Stimulated activated CD4-positive, alpha-beta T cell treated with anti-CD3 and anti-CD28 coated beads, Interleukin-1b, Interleukin-23, amount 100 ng/mL, for 4 hours (primary cell): ENCODE results near the gene PPP1R13B.
"Not testable (repeated sequence)": the region's sequence is repeated elsewhere in the genome, so short reads cannot be mapped to it uniquely, and the experiment has no call there.

ENCODE experiments used
- DNase-seq, 2 donors: peaks; one replicate each; pipeline ENCODE4 v3.0.0-alpha.2; 2020; ENCODE audit warnings: low read depth in 2 of 2

PPP1R13B gene

DNA sequence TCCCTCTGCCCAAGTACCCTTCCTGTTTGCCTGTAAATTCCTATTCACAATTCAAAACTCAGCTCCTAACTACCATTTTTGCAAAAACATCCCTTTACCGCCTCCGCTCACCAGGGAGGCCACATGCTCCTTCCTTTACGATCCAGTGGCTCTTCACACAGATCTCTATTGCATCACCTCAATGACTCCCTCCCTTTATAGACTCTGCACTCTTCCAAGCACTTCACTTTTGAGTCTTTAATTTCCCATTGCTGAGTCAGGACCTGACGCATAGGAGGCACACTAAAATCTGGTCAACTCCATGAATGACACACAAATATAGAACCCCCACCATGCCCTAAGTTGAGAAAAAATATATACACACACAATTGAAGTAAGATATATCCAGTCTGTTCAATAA, 45.9 kb downstream of the PPP1R13B start:
- DNase-seq = no peak

DNA sequence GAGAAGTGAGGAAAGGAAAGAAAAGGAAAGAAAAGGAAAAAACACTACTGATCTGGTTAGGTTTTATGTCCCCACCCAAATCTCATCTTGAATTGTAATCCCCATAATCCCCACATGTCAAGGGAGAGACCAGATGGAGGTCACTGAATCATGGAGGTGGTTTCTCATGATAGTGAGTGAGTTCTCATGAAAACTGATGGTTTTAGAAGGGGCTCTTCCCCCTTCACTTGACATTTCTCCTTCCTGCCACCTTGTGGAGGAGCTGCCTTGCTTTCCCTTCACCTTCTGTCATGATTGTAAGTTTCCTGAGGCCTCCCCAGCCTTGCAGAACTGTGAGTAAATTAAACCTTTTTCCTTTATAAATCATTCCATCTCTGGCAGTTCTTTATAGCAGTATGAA, 54.2 kb downstream of the PPP1R13B start:
- DNase-seq = not testable (repeated sequence)

DNA sequence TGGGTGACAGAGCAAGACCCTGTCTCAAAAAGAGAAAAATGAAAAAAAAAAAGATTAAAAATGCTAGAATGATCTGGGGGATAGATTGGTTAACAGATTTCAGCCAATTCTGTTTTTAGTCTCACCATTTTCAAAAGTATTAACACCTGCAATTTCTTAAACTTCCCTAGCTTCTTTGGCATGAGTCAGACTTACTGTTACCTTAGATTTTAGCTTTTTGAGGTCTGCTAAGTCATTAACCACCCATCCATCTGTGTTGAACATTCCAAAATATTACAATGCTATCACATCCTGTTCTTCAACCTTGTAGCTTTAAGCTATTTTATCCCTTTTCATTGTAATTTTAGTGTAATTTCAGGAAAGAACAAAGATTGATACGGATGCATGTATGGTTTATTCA, 59.3 kb downstream of the PPP1R13B start:
- no peak for DNase-seq

DNA sequence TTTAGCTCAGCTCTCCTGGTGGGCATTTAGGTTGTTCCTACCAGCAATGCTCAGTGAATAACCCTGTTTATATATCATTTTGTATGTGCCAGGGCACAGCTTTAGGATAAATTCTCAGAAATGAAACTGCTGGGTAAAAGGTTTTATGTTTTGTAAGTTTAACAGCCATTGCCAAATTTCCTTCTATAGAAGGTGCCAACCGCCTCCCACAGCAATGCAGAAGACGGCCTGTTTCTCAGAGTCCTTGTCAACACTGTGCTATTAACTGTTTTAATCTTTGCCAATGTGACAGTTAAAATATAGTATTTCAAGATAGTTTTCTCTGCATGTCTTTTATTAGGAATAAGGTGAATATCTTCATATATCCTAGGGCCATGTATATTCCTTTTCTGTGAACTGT, 65.0 kb downstream of the PPP1R13B start:
- DNase-seq = no peak

DNA sequence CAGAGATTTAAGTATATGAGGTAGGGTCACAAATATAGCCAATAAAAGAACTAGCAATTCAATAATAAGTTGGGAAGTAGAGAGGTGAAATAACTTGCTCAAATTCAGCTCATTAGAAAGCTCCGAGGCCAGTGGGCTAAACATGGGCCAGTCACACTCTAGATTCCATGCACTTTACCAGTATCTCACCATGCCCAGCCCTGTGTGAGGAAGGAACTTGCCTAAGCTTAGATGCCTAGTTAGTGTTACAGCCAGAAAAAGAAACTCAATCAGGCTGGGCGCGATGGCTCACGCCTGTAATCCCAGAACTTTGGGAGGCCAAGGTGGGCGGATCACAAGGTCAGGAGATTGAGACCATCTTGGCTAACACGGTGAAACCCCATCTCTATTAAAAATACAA, 71.1 kb downstream of the PPP1R13B start:
- not testable (repeated sequence) for DNase-seq

DNA sequence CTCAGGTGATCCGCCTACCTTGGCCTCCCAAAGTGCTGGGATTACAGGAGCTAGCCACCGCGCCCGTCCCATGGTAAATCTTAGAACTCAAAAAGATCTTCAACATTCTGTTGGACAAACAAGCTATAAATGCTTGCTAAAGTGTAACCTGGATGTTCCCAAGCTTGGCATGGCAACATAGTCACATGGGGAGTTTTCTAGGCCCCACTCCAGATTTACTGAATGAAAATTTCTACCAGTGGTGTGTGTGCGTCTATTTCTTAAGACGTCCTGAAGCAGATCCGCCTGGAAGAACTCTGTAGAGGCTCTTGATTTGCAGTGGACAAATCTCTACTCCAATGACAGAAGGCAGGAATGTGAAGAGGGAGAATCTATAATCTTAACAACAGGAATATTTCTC, 71.9 kb downstream of the PPP1R13B start:
- no peak for DNase-seq

DNA sequence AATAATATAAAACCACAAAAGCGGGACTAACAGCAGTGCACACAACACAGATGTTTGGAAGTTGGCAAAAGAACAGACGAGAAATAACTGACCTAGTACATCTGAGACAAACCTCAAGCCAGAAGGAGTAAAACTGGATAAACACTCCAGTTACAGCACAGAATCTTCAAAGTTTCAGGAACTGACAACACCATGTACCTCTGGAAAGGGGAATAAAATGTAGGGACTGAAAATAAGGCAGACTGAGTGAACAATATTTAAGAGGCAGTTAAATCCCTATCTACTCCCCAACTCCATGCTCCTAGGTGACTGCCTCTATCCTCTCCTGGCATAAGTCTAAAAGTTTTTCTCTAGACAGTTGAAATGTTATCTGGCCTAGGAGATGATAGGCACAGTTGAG, 73.9 kb downstream of the PPP1R13B start:
- no peak for DNase-seq

DNA sequence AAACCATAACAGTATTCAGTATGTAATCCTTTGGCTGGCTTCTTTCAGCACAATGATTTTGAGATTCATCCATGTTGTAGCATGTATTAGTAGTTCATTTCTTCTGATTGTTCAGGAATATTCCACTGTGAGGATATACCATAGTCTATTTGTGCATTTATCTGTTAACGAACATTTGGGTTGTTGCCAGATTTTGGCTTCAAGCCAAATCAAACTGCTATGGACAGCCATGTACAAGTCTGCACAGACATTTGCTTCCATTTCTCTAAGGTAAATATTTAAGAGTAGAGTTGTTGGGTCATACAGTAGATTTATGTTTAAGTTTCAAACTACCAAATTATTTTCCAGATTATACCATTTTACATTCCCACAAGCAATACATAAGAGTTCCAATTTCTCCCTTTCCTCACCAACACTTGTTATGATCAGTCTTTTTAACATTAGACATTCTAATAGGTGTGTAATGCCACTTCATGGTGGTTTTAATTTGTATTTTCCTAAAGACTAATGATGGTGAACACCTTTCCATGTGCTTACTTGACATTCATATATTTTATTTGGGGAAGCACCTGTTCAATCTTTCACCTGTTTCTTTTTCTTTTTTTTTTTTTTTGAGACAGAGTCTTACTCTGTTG, 75.2 kb downstream of the PPP1R13B start:
- DNase-seq = no peak

DNA sequence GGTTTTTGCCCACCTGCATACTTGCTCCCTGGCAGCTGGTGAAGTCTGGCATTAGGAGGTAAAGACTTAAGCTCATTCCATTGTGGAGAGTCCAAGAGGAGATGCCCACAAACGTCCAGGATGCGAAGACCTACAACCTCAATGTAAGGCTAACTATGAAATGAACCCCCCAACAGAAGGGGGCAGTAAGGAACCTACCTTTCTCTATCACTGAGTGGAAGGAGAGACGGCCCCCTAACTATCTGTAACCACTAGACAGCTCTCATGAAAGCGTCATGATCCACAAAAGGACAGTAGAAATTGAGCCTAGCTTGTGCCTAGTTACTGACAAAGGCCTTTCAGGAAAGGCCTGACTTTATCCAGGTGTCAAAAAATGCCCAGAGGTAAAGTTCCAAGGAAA, 76.5 kb downstream of the PPP1R13B start:
- no peak for DNase-seq

DNA sequence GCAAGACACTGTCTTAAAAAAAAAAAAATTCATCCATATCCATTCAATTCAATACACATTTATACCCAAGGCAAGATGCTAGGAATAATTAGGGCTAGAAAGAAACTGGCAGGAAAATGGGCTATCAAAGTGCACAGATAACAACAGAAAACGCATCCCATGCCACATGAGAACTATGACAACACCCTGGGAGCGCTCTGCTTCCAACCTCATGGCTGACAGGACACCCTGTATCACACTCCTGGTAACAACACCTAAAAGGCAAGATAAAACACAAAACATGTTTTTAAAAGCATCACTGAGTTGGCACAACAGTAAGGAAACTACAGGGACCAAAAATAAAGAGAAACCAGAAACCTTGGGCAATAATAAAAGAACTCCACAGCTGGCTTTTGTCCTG, 76.9 kb downstream of the PPP1R13B start:
- DNase-seq = no peak

DNA sequence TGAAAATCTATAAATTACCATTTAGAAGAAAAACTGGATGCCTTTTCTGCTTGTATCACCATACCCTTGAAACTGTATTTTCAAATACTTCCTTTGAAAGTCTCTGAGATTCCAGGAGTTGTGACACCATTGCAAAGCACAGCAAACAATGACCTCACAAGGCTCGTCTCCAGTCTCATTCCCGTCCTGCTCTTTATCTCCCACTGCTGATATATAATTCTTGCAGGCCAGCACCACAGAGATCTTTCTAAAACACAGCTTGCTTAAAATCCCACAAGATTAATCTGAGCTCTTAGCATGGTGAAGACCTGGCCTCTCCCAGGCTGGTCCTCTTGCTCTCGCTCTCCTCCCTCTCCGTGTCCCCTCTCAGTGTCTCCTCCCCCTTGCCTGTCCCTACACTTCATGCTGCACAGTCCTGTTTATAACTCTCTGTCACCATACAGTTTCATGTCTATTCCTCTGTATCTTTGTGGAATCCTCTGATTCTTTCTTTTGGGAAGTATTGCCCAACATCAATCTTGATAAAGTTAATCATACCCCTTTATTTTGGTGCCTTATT, 80.0 kb downstream of the PPP1R13B start:
- no peak for DNase-seq

DNA sequence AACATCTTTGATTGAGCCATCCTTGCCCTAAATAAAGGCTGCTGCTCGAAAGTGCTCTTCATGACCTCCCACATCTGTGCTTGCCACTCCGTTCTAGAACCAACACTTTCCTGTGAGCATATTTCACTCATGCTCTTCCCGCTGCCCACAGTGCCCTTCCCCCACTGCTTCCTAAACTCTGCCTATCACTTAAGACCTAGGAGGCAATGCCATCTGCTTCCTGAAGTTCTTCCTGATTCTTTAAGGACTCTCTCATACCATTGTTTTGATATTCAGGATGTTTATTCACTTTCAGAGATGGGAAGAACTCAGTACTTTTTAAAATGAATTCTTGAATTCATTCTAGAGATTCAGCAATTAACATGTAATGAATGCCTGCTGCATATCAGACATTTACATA, 81.8 kb downstream of the PPP1R13B start:
- DNase-seq = no peak

DNA sequence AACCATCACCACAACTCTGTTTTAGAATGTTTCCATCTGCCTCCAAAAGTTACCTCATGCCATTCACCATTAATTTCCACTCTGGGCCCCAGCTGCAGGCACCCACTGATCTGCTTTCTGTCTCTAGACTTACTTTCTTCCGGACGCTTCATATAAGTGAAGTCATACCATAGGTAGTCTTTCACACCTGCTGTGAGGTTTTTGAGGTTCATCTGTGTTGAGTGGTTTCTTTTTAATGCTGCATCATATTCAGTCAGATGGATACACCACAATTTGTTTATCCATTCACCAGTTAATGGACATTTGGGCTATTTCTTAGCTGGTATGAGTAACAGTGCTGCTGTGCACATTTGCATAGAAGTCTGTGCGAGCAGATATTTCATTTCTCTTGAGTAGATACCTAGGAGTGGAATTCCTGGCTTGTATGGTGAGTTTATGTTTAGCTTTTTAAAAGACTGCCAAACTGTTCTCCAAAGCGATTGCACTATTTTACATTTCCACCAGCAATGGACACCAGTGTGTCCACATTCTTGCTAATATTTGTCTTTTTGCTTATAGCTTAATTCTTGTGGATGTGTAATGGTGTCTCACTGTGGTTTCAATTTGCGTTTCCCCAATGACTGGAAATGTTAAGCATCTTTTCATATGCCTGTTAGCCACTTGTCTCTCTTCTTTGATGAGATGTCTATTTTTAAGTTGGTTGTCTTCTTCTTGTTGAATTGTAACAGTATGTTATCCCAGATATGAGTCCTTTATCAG, 83.5 kb downstream of the PPP1R13B start:
- no peak for DNase-seq

DNA sequence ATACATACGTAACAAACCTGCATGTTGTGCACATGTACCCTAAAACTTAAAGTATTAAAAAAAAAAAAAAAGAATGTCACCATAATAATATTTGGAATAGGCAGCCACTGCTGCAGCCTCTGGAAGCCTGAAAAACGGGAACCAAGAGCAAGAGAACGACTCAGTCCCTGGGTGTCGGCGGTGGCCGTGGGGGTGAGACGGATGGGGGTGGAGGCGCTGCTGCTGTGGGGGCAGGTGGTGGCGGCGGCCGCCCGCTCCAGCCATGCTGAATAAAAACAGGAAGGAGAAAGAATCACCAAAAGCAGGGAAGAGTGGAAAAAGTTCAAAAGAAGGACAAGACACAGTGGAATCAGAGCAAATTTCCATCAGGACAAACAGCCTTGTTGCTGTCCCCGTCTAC, 84.8 kb downstream of the PPP1R13B start:
- no peak for DNase-seq

DNA sequence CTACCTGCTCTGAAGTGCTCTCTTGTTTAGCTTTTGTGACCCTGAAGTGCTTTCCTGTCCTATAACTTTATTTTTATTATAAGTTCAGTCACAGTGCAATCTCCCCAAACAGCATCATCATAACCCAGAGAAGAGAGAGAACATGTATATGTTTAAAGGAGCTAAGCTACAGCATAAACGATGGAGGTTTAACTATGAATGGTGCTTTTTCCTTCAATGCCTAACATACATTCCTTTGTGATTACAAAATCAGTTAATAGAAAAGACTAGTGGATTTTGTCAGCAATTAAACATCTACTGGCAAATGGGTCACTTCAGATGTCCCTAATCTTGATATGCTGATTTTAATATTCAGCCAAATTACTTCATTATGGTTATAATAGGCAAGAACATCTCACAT, 85.3 kb downstream of the PPP1R13B start:
- DNase-seq = no peak

DNA sequence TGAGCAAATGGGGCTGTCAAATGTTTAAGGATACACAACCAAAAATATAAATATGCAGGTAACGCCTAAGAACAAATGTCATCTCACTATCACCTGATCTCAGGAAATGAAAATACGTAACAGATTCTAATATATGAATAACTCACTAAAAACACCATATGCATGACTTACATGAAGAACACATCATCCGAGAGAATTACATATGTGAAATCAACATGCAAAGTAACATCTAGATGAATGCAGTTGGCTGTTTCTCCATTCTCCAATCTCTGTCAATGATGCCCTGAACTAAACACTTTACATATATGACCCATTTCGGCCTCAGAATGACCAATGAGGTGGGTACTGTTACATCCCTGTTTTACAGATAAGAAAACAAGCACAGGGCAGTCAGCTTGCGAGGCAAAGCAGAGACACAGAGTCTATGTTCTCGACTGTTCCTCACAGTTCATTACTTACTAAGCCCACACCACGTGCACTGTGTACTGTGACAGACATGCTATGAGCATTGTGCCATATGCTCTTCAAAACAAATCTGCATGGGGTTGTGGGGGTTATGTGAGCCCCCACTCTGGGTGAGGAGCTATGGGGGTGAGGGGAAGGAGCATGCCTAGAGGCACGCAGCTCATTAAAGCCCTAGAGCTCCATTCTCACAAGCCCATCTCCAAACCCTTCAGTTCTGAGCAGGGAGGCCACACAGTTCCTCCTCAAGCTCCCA, 89.2 kb downstream of the PPP1R13B start:
- DNase-seq = no peak

DNA sequence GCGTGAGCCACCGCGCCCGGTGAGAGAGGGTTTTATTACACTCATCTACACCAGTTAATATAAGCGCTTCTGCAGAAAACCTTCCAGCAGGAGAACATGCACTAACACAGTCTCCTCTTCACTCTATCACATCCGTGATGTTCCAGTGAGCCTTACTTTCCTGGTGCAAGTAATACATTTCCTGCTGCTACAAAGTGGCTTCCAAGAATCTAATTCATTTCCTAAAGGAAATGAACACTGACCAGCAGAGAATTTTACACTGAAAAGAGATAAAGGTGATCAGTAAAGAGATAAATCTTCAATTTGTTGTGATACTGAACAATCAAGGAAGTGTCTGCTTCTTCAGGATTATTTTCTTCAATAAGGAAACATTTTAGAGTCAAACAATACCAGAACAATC, 92.3 kb downstream of the PPP1R13B start:
- DNase-seq = no peak

DNA sequence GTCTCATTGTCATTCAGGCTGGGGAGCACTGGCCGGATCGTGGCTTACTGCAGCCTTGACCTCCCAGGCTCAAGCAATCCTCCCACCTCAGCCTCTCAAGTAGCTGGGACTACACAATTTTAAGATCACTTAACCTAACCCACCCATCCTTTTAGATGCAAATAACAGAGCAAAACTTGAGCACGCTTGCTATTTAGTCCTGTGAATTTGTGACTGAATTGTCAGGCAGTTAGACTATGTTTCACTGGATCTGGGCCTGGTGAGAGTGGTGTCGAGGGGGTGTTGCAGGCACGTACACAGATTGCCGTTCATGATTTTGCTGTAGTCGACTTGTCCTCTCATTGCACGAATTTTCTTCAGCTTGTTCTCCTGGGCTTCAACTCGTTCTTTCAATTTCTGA, 93.6 kb downstream of the PPP1R13B start:
- no peak for DNase-seq

DNA sequence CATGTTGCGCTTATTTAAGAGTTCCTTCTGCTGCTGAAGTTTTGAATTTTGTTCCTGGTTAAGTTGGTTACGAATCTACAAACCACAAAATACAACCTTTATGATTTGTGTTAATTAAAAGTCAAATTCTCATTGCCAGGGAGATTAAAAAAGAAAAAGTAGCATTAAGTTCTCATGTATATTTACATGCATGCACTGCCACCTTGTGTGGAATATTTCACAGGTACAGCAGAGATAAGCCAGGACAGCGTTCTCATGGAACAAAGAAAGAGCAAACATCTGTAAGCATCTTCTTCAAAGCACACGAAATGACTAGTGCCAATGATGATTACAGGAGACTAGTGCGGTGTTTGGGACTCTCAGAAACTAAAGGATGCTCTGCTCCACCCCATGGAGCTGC, 97.5 kb downstream of the PPP1R13B start:
- DNase-seq = no peak

DNA sequence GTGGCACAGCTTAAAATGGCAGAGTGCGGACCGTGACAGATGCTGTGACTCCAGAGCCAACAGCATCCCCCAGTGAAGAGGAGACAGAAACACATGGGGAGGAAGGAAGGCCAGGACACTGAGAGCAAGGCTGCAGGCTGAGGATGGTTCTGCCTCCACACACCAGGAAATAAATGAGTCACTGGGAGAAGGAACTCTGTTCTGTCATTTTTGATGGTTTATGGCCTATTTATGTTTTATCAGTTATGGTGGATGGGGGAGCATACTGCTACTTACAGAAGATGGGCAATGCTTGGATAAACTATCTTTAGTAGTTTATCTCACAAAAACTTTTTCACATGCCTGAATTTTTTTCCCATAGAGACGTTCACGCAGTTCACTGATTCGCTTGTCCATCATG, 97.9 kb downstream of the PPP1R13B start:
- no peak for DNase-seq

DNA sequence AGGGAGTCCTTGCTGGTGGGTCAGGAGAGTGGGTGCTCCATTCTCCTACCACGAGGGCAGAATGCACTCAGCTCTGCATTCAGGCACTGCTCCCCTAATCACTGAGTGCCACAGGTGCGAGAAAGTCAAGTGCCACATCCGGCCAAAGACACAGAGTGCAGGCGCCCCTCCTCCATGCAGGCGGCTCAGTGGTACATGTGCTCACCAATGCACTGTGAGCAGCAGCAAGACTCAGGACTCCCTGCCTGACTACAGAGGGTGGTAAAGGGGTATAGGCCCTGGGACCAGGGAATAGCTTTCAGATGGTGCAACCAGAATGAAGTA, 98.9 kb downstream of the PPP1R13B start:
- DNase-seq = peak; percentile 12 to 18

DNA sequence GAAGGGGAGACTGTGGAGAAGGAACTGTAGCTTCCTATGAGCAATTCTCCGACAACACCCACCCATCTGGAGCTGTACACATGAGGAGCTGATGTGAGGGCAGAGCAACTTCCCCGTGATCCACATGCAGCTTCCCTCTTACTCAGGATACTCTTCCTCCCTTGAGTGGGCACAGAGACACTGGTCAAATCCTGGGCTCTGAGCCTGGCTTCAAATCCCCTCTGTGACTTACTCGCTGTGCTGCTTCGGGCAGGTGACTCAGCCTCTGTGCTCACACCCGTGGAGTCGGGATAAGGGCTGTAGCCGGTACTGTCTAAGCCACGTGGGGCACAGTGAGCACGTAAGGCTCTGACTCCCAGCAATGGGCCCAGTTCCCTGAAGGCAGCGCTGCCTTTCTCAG, 100.7 kb downstream of the PPP1R13B start:
- DNase-seq = no peak

DNA sequence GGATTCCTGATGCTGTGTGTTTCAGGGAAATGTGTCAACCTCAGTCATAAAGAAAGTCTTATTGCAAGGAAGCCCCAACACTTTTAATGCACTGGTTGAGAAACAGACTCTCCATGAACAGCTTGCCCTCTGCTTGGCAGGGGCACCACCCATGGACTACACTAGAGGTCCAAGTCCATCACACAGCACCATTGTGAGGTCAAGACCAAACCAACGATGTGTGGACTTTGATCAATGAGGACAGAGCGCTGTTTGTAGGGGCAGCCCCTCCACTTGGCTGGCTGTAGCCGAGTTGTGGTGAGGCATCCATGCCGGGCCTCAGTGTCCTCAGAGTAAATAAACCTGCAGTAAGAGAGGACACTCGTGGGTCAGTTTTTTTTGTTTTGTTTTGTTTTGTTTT, 102.0 kb downstream of the PPP1R13B start:
- DNase-seq = no peak
